ENCODE measurements around the gene ELAVL1.
"Not testable (repeated sequence)": the region's sequence is repeated elsewhere in the genome, so short reads cannot be mapped to it uniquely, and the experiment has no call there.

Gene ELAVL1

DNA sequence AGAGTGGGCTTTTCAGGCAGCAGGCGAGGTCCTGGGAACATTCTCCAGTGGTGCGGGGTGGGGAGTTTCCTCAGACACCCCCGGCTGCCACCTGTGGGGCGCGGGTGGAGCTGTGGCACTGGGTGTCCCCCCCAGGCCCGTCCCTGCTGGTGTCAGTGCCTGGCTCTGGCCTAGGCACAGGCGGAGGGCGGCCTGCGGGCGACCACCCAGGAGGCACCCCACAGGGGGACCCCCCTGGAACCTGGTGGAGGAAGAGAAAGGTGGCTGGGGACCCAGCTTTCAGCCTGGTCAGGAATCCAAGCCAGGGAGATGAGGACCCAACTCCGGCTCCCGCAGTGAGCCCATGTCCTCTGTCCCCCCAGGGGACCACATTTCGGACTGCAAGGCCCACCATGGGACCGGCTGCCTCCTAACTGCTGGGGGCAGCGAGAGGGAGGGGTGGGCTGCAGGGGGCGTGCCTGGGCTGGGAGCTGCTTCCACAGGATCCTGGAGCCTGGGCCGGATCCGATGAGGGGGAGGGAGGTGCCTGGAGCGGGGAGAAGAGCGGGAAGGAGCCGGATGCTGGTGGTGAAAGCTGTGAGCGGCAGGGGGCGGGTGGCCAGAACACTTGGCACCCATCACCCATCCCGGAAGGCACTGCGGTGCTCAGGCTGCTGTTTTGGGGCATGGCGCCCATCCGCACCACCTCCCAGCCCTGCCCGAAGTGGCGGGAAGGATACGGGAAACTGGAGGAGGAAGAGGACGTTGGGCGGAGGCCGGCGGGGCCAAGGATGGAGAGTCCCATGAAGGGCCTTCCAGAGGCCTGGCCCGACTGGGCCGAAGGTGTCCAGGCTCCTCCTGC is 74.0 kb downstream of the ELAVL1 start:
- H2AFZ ChIP-seq, result no peak overlapping the region
- H3K4me2 ChIP-seq (ENCODE audit: low read length), result no peak overlapping the region
- TF ChIP-seq, protein P1, sequence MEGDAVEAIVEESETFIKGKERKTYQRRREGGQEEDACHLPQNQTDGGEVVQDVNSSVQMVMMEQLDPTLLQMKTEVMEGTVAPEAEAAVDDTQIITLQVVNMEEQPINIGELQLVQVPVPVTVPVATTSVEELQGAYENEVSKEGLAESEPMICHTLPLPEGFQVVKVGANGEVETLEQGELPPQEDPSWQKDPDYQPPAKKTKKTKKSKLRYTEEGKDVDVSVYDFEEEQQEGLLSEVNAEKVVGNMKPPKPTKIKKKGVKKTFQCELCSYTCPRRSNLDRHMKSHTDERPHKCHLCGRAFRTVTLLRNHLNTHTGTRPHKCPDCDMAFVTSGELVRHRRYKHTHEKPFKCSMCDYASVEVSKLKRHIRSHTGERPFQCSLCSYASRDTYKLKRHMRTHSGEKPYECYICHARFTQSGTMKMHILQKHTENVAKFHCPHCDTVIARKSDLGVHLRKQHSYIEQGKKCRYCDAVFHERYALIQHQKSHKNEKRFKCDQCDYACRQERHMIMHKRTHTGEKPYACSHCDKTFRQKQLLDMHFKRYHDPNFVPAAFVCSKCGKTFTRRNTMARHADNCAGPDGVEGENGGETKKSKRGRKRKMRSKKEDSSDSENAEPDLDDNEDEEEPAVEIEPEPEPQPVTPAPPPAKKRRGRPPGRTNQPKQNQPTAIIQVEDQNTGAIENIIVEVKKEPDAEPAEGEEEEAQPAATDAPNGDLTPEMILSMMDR (IDR thresholded peaks at IDR 0.05), result no peak
- H3K27me3 ChIP-seq (ENCODE audit: control insufficient read depth, insufficient read depth, low read length), result no peaks in the 10 kb centered on the region
- no peaks in the 10 kb centered on the region for H3K79me2 ChIP-seq
- H3K27ac ChIP-seq, result no peak overlapping the region
- peaks cover 4% of the 10 kb centered on the region for H3K4me1 ChIP-seq
- no peaks in the 10 kb centered on the region for H3K36me3 ChIP-seq (ENCODE audit: control insufficient read depth, insufficient read depth, low read length)
- no peak overlapping the region for H3K9ac ChIP-seq
- H3K9me3 ChIP-seq (ENCODE audit: control insufficient read depth, low read length), result no peaks in the 10 kb centered on the region
- H3K4me3 ChIP-seq (ENCODE audit: low read depth, low read length), result no peak overlapping the region

DNA sequence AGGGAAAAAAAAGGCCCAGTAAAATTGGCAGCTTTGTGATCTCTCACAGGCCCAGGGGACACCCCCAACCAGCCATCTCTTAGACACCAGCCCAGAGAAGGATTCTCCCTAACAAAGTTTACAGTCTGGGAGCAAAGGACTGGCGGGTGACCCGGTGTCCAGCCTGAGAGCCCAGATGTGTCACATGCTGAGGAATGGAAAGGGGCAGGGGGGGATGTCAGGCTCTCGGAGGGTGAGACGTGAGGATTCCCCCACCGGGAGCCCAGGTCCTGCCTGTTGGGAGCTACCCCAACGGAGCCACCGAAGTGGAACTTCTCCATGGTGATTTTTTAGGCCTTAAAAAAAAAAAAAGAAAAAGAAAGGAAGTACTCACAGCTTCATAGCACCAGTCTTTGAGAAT is 74.7 kb downstream of the ELAVL1 start:
- Histone ChIP-seq H3K4me1 (peaks cover 7% of the 10 kb centered on the region), H3K36me3 (ENCODE audit: control insufficient read depth, insufficient read depth, low read length) (no peaks in the 10 kb centered on the region), H3K27ac (no peak overlapping the region)

DNA sequence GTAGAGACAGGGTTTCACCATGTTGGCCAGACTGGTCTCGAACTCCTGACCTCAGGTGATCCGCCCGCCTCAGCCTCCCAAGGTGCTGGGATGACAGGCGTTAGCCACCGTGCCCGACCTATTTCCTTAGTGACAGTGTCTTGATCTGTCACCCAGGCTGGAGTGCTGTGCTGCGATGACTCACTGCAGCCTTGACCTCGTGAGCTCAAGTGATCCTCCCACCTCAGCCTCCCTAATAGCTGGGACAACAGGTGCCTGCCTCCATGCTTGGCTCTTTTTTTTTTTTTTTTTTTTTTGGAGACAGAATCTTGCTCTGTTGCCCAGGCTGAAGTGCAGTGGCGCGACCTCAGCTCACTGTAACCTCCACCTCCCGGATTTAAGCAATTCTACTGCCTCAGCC is 75.4 kb downstream of the ELAVL1 start:
- not testable (repeated sequence) for H3K4me3 ChIP-seq (ENCODE audit: low read depth, low read length); H3K4me1 ChIP-seq; H3K9me3 ChIP-seq (ENCODE audit: control insufficient read depth, low read length); H3K27me3 ChIP-seq (ENCODE audit: control insufficient read depth, insufficient read depth, low read length); H3K9ac ChIP-seq; H3K4me2 ChIP-seq (ENCODE audit: low read length); H3K36me3 ChIP-seq (ENCODE audit: control insufficient read depth, insufficient read depth, low read length); H3K27ac ChIP-seq; H3K79me2 ChIP-seq; H2AFZ ChIP-seq

More for the DNA sequence above, 74.7 kb downstream of the ELAVL1 start:
- H3K4me2 ChIP-seq (ENCODE audit: low read length), result no peak overlapping the region
- no peaks in the 10 kb centered on the region for H3K9me3 ChIP-seq (ENCODE audit: control insufficient read depth, low read length)
- no peak overlapping the region for H2AFZ ChIP-seq
- H3K27me3 ChIP-seq (ENCODE audit: control insufficient read depth, insufficient read depth, low read length), result no peaks in the 10 kb centered on the region
- no peak overlapping the region for H3K9ac ChIP-seq
- TF ChIP-seq, protein P1 (IDR thresholded peaks at IDR 0.05), result no peak
- no peak overlapping the region for H3K4me3 ChIP-seq (ENCODE audit: low read depth, low read length)
- H3K79me2 ChIP-seq, result no peaks in the 10 kb centered on the region

DNA sequence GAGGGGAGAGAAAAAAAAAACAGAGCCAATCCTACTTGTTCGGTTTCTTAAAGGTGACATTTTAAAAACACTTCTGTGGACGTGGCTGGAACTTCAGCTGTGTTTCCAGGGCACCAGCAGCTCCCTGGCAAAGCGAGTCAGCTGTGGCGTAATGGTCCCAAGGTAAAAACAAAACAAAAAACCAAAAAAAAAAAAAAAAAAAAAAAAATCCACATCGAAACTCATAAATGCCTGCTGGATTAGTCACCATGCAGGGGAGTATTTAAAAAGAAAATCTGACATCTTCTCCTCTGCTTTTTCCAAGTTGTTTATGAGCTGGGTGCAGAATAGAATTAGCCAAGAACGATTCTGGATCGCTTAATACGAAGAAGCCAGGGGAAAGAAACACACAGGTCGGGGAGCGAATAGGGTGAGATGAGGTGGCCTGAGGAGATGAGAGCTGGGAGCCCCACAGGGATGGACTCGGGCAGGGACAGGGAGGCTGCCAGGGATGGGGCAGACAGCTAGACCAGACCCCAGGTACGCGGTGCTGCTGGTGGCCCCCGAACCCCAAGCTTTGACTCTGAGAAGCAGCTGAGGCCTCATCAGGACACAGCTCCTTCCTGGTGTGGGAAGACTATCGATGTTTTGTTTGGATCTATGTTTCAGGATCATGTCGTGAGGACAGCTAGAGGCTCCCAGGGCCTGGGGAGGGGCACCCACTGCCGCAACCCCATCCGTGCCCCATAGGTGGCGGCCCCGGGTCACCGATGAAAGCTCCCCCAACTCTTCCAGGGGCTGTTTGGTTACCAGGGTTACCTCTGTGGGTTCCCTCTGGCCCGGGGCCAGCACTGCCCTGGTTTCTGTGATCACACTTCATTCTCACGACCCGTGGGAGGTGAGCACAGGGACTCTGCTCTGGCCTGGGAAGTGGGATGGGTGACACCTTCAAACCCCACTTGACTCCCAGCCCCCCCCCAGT is 76.4 kb downstream of the ELAVL1 start:
- H3K4me1 ChIP-seq, result peaks cover 7% of the 10 kb centered on the region
- no peaks in the 10 kb centered on the region for H3K79me2 ChIP-seq
- H3K4me2 ChIP-seq (ENCODE audit: low read length), result peak overlapping the region; percentile 57
- H3K36me3 ChIP-seq (ENCODE audit: control insufficient read depth, insufficient read depth, low read length), result no peaks in the 10 kb centered on the region
- H3K27ac ChIP-seq, result no peak overlapping the region
- H2AFZ ChIP-seq, result no peak overlapping the region
- no peak overlapping the region for H3K9ac ChIP-seq
- TF ChIP-seq, protein P1 (IDR thresholded peaks at IDR 0.05), result peak; percentile 13
- no peaks in the 10 kb centered on the region for H3K9me3 ChIP-seq (ENCODE audit: control insufficient read depth, low read length)
- no peaks in the 10 kb centered on the region for H3K27me3 ChIP-seq (ENCODE audit: control insufficient read depth, insufficient read depth, low read length)
- H3K4me3 ChIP-seq (ENCODE audit: low read depth, low read length), result peak overlapping the region; percentile 40

DNA sequence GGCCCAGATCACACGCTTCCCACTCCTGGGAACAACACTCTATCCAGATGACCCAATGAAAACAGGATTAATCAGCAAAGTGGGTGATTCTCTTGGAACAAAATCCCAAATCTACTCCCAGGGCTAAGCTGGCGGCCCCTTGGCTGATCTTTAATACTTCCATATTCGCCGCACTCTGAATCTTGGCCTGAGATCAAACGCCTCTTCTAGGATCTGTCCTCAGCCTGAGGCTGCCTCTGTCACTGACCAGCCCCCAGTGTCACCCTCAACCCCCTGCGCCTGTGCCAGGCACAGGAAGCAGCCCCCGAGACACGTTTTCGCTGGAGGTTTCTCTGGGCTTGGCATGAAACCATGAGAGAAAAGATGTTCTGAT is 77.1 kb downstream of the ELAVL1 start:
- H3K9me3 ChIP-seq (ENCODE audit: control insufficient read depth, low read length), result no peaks in the 10 kb centered on the region
- H3K27me3 ChIP-seq (ENCODE audit: control insufficient read depth, insufficient read depth, low read length), result no peaks in the 10 kb centered on the region
- H3K79me2 ChIP-seq, result no peaks in the 10 kb centered on the region
- no peak overlapping the region for H3K9ac ChIP-seq
- H3K4me1 ChIP-seq, result peaks cover 7% of the 10 kb centered on the region
- H3K27ac ChIP-seq, result no peak overlapping the region
- H3K36me3 ChIP-seq (ENCODE audit: control insufficient read depth, insufficient read depth, low read length), result no peaks in the 10 kb centered on the region
- peak overlapping the region; percentile 57 for H3K4me2 ChIP-seq (ENCODE audit: low read length)
- peak overlapping the region; percentile 40 for H3K4me3 ChIP-seq (ENCODE audit: low read depth, low read length)
- H2AFZ ChIP-seq, result no peak overlapping the region
- TF ChIP-seq, protein P1 (IDR thresholded peaks at IDR 0.05), result no peak

Data from parathyroid adenoma (tissue), 2 donors.